HG02970 (cell line): Measurements from ENCODE around the gene NAB1.

Experiments used
- ATAC-seq: cut with Tn5 transposase; IDR thresholded peaks from one replicate; pipeline ENCODE4 v1.9.1; 2021; ENCODE audit warnings: mild to moderate bottlenecking, moderate library complexity, moderate number of reproducible peaks; ENCODE audit not compliant: unreplicated experiment, low FRiP score

Gene NAB1

DNA sequence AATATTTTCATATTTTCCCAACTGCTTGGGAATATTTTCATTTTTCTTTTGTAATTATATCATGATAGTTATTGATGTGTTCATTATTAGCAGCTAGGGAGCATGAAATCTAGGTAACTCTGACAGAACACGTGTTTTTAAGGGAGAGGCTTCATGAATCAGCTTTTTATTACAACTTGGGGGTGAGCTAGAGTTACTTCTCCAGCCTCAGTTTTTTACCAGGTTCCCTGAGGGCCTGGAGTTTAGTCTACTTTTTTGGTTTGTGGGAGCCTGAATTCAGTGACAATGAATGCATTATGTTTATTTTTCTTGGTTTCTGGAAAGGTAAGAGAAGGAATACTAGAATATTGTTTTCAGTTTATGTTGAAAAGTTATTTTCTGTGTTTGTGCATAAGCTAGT lies 18.0 kb downstream of the NAB1 start:
- ATAC-seq: no peak

- no peak for ATAC-seq
Observed at GRCh38 chr2:190668892-190669291, 20.0 kb downstream of the NAB1 start.

DNA sequence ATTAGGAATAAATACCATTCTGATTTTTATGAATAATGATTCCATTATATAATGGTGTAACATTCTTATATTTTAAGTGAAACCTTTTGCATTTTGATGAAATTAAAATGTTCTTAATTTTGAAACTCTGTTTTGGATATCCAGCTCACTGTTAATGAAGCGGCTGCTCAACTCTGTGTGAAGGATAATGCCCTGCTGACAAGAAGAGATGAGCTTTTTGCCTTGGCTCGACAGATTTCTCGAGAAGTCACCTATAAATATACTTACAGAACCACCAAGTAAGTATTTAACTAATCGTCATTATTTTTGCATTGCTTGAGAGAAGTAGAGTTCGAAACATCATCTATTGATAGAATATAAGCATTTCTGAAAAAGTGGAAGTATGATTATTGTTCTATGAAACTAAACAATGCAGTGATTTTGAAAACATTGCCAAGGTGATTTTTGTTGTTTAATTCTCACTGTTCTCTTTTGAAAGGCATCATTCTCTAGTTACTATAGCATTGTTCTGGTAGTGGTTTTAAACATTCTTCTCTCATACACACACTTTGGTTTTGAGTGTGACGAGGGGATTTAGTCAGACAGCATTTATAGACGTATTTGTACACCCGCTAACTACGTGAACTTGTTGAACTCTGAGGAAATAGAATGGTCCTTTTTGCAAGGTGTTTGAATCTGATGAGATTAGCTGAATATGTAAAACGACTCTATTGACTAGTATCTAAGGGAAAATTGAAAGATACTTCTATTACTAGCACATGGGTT lies 21.5 kb downstream of the NAB1 start:
- ATAC-seq: no peak

GRCh38 chr2:190674966-190675650 lies 26.2 kb downstream of the NAB1 start:
- ATAC-seq: peak; percentile 33

- no peak for ATAC-seq
Observed at GRCh38 chr2:190677255-190677654, 28.4 kb downstream of the NAB1 start.

DNA sequence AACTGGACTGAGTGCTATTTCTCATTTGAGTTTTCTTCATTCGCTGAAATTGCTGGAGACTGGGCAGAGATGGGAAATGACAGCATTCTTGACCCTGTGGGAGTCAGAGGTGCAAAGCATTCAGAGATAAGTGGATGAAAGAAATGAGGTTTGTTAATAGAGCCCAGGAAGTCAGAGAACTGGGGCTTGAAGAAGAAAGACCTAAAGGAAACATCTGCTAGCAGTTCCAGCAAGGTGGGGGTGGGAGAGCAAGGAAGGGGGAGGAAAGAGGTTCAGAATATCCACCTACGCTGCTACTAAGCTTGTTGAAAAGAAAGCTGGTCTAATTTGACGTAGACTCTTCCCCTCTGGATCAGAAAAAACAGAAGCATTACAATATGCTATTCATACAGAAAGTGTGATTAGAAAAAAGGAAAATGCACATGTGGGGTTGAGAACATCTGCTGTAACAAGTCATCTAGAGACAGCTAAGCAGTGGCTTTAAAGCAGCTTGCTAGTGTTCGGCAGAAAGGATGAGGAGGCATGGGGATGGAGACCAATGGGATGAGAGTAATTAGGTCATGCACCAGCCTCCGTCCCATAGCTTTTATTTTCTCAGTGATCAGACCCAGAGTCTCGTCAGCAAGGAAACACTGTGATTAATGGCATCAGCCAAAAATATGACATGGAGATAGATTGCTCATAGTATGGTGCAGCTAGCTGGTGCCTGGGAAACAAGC lies 29.7 kb downstream of the NAB1 start:
- peak; percentile 45 for ATAC-seq

- no peak for ATAC-seq
Observed at GRCh38 chr2:190679391-190679790, 30.5 kb downstream of the NAB1 start.

DNA sequence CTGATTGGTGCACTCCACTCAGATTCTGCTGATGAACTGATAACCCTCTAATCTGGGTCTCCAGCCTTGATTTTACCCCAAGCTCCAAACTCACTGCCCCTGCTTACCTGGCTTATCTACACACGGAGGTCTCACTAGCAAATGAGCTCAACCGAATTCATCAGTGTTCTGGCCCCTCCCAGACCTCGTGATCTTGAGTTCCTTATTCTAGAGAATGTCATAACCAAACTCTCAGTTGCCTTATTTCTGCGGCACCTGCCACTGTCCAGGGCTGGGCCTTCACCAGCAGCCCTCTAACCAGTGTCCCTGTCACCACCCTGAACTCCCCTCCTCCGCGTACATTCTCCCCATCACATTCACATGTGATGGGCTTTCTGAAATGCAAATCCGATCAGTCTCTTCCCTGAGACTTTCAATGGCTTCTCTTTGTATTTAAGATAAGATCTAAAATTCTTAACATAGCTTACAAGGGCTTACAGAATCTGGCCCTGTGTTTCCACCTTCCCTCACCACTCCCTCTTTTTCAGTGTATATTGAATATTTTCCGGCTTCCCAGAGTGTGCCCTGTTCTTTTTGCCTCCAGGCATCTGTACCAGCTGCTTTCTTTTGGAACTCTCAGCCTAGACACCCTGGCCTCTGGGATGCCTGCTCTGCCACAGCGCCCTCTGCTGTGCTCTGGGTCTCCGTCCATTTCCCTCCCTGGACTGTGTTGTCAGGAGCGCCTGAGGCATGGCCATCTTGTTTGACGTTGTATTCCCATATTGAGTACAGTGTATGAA lies 31.1 kb downstream of the NAB1 start:
- ATAC-seq: peak; percentile 45

DNA sequence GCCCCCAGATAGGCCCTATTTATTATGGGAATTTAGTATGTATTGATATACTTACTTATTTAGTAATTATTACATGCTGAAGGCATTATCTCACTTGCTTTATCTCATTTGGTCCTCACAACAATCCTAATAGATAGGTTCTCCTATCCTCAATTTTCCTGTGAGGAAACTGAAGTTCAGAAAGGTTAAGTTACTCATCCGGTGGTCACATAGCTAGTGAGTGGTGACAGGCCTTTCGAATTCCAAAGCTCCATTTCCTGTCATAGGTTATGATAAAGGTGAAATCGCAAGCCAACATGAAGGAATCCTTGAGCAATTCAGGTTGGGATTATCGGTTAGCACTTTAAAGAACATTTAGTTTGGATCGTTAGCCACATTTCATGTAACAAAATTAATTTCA lies 33.3 kb downstream of the NAB1 start:
- no peak for ATAC-seq

DNA sequence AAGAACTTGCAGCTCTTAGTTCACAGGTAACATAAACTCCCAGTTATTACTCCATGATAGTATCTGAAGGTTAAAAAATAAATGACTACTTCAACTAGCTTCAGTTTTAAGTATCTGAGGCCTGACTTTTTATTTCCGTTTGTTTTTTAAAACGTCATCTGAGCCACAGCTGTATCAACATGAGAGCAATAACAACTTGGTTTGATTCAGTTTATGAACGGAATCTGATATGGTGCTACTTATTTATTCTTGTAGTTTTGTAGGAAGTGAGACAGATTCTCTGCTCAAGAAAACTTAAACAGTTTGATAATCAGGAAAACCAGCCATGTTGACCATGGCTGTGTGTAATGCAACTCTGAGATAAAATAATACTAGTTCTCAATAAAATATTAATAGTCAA lies 34.9 kb downstream of the NAB1 start:
- ATAC-seq: no peak

GRCh38 chr2:190684931-190685330 lies 36.0 kb downstream of the NAB1 start:
- ATAC-seq: no peak

- ATAC-seq: no peak
Observed at GRCh38 chr2:190685333-190685732, 36.5 kb downstream of the NAB1 start.

DNA sequence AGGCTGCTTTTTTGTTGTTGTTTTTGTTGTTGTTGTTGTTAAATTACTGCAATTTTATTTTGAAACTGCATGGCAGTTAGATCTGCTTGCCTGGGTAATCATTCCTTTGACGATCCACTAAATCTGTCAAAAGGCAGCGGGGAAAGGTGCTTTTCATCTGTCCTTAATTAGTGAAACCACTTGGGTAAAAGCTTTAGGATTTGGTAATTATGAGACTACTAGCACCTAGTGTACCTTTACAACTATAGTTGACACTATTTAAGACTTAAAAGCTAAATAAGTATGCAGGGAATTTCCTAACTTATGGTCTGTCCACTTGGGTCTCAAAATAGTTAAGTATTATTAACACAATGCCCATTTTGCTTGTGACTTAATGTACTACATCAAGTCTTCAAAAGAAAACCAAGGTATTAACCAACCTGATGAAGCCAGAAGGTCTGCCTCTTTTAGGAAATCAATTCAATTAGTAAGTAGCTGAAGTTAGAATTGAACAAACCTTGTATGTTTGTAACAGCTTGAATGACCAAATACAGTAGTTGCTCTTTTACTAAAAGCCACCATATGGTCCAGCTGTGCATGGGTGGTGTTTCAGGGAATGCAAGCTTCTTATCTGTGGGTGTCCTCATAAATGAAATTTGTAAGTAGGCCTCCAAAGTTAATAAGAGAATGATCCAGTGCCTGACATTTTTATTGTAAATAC lies 44.8 kb downstream of the NAB1 start:
- ATAC-seq: no peak

GRCh38 chr2:190694479-190694878 lies 45.6 kb downstream of the NAB1 start:
- no peak for ATAC-seq

- no peak for ATAC-seq
Observed at GRCh38 chr2:190695739-190696138, 46.9 kb downstream of the NAB1 start.

DNA sequence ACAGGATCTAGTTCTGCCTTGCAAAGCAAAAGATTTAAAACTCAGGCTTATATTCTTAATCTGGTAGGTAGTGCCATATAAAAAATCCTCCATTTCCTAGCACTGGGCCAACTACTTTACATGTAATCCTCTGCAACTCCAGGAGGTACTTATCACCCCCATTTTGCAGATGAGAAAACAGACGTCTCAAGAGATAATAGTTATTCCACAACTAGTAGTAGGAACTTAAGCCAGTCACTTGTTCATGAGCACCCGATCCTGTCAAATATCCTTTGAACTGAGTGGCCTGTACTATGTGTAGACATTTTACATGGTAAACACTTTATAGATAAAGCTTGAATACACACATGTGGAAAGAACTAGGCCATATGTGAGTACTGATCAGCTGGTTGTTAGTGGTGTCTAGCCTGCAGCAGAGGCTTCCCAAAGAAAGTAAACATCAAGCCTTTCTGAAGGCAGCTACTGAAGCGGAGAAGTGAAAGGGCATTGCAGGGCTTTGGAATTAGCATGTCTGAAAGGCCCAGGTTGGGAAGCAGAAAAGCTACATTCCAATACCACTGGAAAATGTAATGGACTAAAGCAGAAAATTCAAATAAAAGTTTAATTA lies 48.0 kb downstream of the NAB1 start:
- ATAC-seq: no peak

DNA sequence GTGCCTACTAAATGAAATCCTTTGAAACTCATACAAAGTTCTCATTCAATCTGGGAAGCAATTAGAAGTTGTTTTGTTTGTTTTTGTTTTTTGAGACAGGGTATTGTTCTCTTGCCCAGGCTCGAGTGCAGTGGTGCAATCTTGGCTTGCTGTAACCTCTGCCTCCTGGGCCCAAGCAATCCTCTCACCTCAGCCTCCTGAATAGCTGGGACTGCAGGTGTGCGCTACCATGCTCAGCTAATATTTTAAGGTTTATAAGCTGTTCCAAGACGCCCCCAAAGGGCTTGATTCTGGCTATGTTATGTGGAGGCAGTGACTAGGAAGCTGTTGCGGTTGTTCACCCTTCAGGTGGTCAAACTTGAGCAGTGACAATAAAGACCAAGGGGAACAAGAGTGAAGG lies 48.5 kb downstream of the NAB1 start:
- ATAC-seq: no peak

DNA sequence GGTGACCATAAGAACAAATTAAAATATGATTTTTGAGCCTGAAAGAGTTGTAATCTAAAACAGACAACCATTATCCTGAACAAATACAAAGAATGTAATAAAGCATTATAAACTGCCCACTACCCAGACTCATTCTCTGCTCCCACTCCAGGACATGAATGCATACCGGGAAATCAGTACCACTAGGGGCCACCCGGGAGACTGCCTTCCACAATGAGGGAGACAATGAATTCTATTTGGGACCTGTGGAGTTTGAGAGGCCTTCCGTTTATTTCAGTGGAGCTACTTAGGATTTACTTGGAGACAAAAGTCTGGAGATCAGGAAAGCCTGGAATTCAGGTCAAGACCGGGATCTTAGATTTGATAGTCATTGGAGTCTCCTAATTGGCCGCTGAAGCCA lies 50.0 kb downstream of the NAB1 start:
- no peak for ATAC-seq

- no peak for ATAC-seq
Observed at GRCh38 chr2:190701586-190701985, 52.7 kb downstream of the NAB1 start.

DNA sequence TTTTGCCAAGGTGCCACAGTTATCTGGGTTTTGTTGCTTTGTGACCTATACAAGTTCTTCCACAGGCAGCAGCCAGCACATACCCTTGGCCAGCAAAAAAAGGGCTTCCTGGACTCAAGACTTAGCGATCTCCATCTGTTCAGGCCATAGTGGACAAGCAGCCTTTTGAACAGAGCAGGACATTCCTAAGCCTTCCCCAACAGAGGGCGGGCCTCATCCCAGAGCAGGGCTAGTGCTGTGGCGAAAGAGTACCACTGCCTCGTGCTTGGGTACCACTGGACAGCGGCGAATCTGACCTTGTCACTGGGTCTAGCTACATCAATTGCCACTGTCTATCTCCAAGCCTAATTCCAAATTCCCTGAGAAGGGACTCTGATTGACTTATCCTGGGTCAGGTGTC lies 56.4 kb downstream of the NAB1 start:
- no peak for ATAC-seq
